Neural cell (in vitro differentiated cells): ENCODE results near the gene TNFRSF12A.

ENCODE experiments used
- CTCF ChIP-seq: fragments of 450-650 bp; IDR thresholded peaks from 2 replicates; pipeline ENCODE4 v1.5.1; 2014; ENCODE audit warnings: antibody characterized with exemption, mild to moderate bottlenecking, moderate library complexity; ENCODE audit not compliant: poor library complexity, severe bottlenecking
- EP300 ChIP-seq: fragments of 450-650 bp; conservative IDR thresholded peaks from 2 replicates; pipeline ENCODE4 v1.6.1; 2014; ENCODE audit warnings: antibody characterized with exemption, mild to moderate bottlenecking, moderate library complexity; ENCODE audit not compliant: poor library complexity, severe bottlenecking
- EZH2 ChIP-seq: fragments of 200-600, 300-800 bp; shearing (Covaris generic), sonication (generic); IDR thresholded peaks from 2 replicates; pipeline ENCODE4 v1.6.1; 2014; ENCODE audit warnings: antibody characterized with exemption, low read length, borderline replicate concordance, mild to moderate bottlenecking; ENCODE audit not compliant: insufficient read depth, poor library complexity, severe bottlenecking
- POLR2AphosphoS5 ChIP-seq: IDR thresholded peaks from 2 replicates; pipeline ENCODE4 v1.6.1; 2012
- RAD21 ChIP-seq: fragments of 450-650 bp; conservative IDR thresholded peaks from 2 replicates; pipeline ENCODE4 v1.6.1; 2014; ENCODE audit warnings: antibody characterized with exemption, mild to moderate bottlenecking, moderate library complexity
- REST ChIP-seq: IDR thresholded peaks from 2 replicates; pipeline ENCODE4 v1.6.1; 2012; ENCODE audit warnings: borderline replicate concordance
- TAF1 ChIP-seq: IDR thresholded peaks from 2 replicates; pipeline ENCODE4 v1.6.1; 2012; ENCODE audit warnings: low read depth

GRCh38 chr16:3042376-3042775, 22.2 kb downstream of the TNFRSF12A start:
- no peak for TF ChIP-seq EP300
- TF ChIP-seq CTCF = no peak
- no peak for TF ChIP-seq POLR2AphosphoS5
- TF ChIP-seq EZH2 = no peak
- TF ChIP-seq REST = no peak
- no peak for TF ChIP-seq RAD21
- TF ChIP-seq TAF1 = no peak
